GM12875 (cell line): ENCODE results near the gene RPS6KA4.

Source experiments
- H3K4me3 ChIP-seq: one replicate; pipeline ENCODE4 v1.5.1; 2011; ENCODE audit warnings: low read depth, low read length, control low read depth
- TF ChIP-seq, protein P1 (sequence below): IDR thresholded peaks from 2 replicates; pipeline ENCODE4 v1.5.1; 2011; ENCODE audit warnings: low read depth, mild to moderate bottlenecking, control low read depth, inconsistent platforms, low read length, moderate library complexity, borderline replicate concordance; ENCODE audit not compliant: insufficient read depth

Gene RPS6KA4

DNA sequence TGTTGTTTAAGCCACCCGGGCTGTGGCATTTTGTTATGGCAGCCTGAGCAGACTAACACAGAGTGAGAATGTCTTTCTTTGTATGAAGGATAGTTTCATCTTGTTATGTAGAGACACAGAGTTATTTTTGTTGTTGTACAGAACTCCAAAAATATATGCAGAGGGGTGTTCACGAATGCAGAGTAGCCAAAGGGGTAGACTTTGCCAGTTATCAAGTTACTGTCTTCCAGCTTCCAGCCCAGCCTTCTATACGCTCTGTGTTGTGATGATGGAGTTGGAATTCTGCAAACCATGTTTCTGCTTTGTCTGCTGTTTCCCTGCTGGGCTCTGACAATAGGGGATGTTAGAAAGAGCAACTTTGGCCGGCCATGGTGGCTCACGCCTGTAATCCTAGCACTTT is 44.1 kb downstream of the RPS6KA4 start:
- no peak overlapping the region for H3K4me3 ChIP-seq
- TF ChIP-seq, protein P1, sequence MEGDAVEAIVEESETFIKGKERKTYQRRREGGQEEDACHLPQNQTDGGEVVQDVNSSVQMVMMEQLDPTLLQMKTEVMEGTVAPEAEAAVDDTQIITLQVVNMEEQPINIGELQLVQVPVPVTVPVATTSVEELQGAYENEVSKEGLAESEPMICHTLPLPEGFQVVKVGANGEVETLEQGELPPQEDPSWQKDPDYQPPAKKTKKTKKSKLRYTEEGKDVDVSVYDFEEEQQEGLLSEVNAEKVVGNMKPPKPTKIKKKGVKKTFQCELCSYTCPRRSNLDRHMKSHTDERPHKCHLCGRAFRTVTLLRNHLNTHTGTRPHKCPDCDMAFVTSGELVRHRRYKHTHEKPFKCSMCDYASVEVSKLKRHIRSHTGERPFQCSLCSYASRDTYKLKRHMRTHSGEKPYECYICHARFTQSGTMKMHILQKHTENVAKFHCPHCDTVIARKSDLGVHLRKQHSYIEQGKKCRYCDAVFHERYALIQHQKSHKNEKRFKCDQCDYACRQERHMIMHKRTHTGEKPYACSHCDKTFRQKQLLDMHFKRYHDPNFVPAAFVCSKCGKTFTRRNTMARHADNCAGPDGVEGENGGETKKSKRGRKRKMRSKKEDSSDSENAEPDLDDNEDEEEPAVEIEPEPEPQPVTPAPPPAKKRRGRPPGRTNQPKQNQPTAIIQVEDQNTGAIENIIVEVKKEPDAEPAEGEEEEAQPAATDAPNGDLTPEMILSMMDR, result no peak

DNA sequence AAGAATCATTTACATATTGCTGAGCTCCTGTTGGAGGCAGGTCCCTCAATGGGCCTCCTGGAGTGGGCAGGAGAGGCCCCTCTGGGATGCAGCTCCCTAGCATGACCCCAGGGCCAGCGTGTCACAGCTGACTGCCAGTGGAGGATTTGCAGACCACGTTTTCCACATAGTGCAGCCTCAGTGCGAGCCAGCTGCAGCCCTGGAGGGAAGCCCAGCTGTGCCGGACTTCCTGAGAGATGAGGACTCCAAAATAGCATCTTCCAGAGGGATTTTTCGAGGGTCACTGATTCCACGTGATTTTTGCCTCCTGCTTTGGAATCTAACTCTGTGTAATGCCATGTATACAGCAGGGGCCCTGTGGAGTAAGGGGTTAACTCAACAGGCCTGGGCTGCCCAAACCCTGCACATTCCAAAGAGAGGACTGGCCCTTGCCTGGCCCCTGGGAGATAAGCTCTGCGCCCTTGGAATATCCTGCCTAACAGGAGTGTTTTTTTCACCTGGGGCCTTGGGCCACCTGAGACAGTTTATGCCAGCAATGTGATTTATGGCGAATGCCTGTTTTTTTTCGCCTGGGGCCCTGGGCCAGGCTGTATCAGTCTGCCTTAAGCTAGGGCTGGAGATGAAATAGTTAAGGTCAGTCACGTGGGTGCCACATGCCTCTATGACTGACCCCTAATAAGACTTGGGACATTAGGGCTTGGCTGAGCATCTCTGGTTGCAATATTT is 47.4 kb downstream of the RPS6KA4 start:
- H3K4me3 ChIP-seq, result no peak overlapping the region
- TF ChIP-seq, protein P1, result no peak

- H3K4me3 ChIP-seq, result no peak overlapping the region
- TF ChIP-seq, protein P1, result no peak
Measured at GRCh38 chr11:64407221-64407620, 48.3 kb downstream of the RPS6KA4 start.

DNA sequence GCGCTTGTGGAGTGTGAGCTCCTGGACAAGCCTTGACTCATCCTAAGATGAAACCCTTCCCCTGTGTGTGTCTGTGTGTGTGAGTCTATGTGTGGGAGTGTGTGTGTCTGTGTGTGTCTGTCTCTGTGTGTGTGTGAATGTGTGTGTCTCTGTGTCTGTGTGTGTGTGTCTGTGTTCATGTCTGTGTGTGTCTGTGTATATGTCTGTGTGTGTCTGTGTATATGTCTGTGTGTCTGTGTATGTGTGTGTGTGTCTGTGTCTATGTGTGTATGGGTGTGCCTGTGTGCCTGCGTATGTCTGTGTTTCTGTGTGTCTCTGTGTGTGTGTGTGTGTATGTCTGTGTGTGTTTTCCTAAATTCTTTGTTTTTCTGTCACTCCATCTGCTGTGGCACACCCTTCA is 48.7 kb downstream of the RPS6KA4 start:
- TF ChIP-seq, protein P1, result no peak
- no peak overlapping the region for H3K4me3 ChIP-seq

- H3K4me3 ChIP-seq, result no peak overlapping the region
- TF ChIP-seq, protein P1, result no peak
Measured at GRCh38 chr11:64409278-64409677, 50.3 kb downstream of the RPS6KA4 start.

GRCh38 chr11:64409707-64410403 is 50.9 kb downstream of the RPS6KA4 start:
- H3K4me3 ChIP-seq, result no peak overlapping the region
- TF ChIP-seq, protein P1, result no peak

GRCh38 chr11:64410404-64410734 is 51.4 kb downstream of the RPS6KA4 start:
- H3K4me3 ChIP-seq, result no peak overlapping the region
- TF ChIP-seq, protein P1, result no peak
